HG03064 (cell line): ENCODE measurements around the gene KRT75.
"Not testable (repeated sequence)": the region's sequence is repeated elsewhere in the genome, so short reads cannot be mapped to it uniquely, and the experiment has no call there.

Experiments used
- ATAC-seq: cut with Tn5 transposase; IDR thresholded peaks from one replicate; pipeline ENCODE4 v1.9.1; 2021; ENCODE audit warnings: low read depth; ENCODE audit not compliant: unreplicated experiment

Gene KRT75

GRCh38 chr12:52418576-52419110 lies 15.5 kb downstream of the KRT75 start:
- no peak for ATAC-seq

DNA sequence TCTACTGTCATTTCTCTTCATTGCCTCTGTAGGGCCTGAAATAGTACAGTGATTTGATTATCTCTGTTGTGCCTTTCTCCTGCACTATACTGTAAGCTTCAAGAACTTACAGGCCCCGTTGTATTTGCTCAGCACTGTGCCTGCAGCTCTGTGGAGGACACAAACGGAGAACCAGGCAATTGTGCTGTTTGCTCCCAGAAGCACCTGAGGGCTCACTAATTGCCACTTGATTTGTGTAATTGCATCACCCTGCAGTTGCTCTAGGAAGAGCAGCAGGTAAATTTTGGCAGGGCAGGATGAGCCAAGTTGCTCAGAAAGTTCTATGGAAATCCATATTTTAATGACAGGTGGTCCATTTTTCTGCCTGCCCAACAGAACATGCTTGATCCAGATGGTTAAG lies 16.4 kb downstream of the KRT75 start:
- no peak for ATAC-seq

DNA sequence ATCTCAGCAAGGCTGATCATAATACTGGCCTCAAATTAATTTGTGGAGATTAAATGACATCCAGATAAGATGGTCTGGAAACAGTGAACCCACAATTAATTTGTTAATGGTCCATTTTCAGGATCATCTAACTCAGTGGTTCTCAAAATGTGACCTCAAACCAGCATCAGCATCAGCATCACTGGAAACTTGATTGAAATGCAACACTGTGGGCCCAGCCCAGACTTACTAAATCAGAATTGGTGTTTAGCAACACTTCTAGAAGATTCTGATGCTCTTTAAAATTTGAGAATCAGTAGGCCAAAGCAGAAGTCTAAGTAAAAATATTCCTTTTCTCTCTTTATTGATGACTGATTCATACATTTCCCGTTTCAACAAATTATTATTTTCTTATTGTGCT lies 17.4 kb downstream of the KRT75 start:
- ATAC-seq = no peak

- no peak for ATAC-seq
Measured at GRCh38 chr12:52415870-52416750, 18.1 kb downstream of the KRT75 start.

GRCh38 chr12:52414936-52415335 lies 19.2 kb downstream of the KRT75 start:
- ATAC-seq = no peak

- ATAC-seq = no peak
Measured at GRCh38 chr12:52413782-52414345, 20.3 kb downstream of the KRT75 start.

- ATAC-seq = no peak
Measured at GRCh38 chr12:52413202-52413601, 21.0 kb downstream of the KRT75 start.

- no peak for ATAC-seq
Measured at GRCh38 chr12:52411815-52412214, 22.4 kb downstream of the KRT75 start.

GRCh38 chr12:52410589-52411248 lies 23.5 kb downstream of the KRT75 start:
- ATAC-seq = not testable (repeated sequence)

- no peak for ATAC-seq
Measured at GRCh38 chr12:52407918-52408317, 26.3 kb downstream of the KRT75 start.

DNA sequence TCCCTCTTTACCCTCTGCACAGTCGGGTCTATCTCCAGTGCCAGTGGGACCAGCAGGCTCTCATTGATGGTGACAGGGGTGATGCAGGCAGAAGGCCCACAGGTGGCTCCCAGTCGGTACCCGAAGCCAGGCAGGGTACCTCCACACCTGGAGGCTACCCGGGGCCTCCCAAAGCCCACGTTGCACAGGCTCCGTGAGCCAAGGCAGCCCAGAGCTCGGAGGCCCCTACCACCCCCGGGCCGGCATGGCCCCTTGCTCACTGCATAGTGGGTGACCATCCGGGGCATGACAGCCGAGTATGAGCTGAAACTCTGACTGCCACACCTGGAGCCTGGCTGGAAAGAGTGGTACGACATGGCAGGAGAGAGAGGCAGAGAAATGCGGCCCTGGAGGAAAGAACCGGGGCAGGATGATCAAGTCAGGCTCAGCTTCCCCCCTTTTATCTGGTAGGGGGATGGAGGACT lies 28.2 kb downstream of the KRT75 start, which contains the start of gene KRT82:
KRT82 (minus strand) TSS at position 414 of the 464 bp plus-strand sequence; CDS start at position 356, 58 bp downstream.
- no peak for ATAC-seq

DNA sequence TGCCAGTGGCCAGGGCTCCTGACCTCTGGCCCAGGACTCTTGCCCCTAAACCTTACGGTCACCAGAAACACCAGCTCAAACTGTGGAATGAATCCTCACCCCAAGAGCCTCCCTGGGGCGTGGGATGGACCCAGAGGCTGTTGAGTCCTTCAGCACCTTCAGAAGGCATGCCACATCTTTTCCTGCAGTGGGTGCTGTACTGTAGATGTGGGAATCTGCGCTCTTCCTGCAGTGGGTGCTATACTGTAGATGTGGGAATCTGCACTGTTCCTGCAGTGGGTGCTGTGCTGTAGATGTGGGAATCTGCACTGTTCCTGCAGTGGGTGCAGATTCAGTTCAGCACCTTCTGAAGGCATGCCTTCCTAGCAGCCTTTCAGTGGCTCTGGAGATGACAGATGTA lies 29.2 kb downstream of the KRT75 start:
- ATAC-seq = no peak

GRCh38 chr12:52403561-52403960 lies 30.6 kb downstream of the KRT75 start:
- ATAC-seq = no peak

- no peak for ATAC-seq
Measured at GRCh38 chr12:52402873-52403540, 31.2 kb downstream of the KRT75 start.

- ATAC-seq = no peak
Measured at GRCh38 chr12:52402377-52402776, 31.8 kb downstream of the KRT75 start.

- no peak for ATAC-seq
Measured at GRCh38 chr12:52401926-52402325, 32.2 kb downstream of the KRT75 start.

DNA sequence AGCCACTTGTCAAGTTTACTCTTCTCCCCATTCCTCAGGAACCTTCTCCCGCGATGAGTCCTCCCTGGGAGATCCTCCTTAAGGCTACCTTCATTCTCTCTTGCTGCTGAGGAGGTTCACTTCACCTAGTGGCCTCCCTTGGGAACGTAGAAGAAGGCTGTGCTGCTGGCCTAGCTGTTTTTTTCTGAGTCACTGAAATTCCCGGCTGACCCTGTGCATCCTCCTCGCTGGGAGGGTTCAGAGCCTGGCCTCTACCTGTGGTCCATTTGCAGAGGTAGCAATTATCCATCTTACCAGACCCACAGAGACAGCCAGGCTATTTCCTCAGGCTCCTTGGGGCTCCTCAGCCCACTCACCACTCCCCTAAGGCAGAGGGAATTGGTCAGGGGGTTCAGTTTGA lies 32.6 kb downstream of the KRT75 start:
- no peak for ATAC-seq

GRCh38 chr12:52400906-52401305 lies 33.3 kb downstream of the KRT75 start:
- no peak for ATAC-seq

GRCh38 chr12:52399756-52400155 lies 34.4 kb downstream of the KRT75 start:
- ATAC-seq = no peak

GRCh38 chr12:52398176-52398575 lies 36.0 kb downstream of the KRT75 start:
- no peak for ATAC-seq

- no peak for ATAC-seq
Measured at GRCh38 chr12:52396656-52397055, 37.5 kb downstream of the KRT75 start.
